Esophagus squamous epithelium (tissue), 4 donors: ENCODE data around the gene KDM7A.
"Not testable (repeated sequence)": the region's sequence is repeated elsewhere in the genome, so short reads cannot be mapped to it uniquely, and the experiment has no call there.

Source experiments
- CTCF ChIP-seq, 6 experiments: fragments of 450-650 bp in 4 of 6; fragments of 200-600 bp in 2 of 6; sonication (generic) in 2 of 6; IDR thresholded peaks; one replicate each; pipeline ENCODE4 v1.5.1; 2016 to 2019; ENCODE audit warnings: antibody characterized with exemption in 6 of 6, mild to moderate bottlenecking in 4 of 6, moderate library complexity in 4 of 6
- POLR2A ChIP-seq, 4 donors: fragments of 450-650 bp; IDR thresholded peaks; one replicate each; pipeline ENCODE4 v1.6.1; 2017; ENCODE audit warnings: antibody characterized with exemption in 4 of 4, mild to moderate bottlenecking in 4 of 4, moderate library complexity in 3 of 4

GRCh38 chr7:140202942-140203341 lies 26.2 kb upstream of the KDM7A start:
- TF ChIP-seq POLR2A, CTCF (IDR thresholded peaks at IDR 0.05): not testable (repeated sequence)
